ENCODE results near the gene MPC1.

Gene MPC1

DNA sequence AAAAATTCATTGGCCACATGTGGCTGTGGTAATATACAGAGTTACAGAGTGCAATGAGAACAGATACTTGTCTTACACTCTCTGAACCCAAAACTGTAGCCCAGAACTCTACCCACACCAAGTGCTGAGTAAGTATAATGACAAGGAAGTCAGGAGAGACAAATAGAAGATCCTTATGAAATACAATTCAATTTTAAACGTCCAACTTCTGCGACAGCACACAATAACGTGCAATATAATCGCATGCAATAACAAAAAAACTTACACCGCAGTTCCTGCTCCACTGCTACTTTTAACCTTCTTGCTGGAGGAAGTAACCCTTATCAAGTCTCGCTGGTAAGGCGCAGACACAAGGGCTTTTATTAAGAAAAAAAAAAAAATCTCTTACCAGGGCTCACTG lies 41.3 kb downstream of the MPC1 start:
- Histone ChIP-seq H3K4me3 (ENCODE audit: low read depth, low read length, poor library complexity, severe bottlenecking) (peak overlapping the region; percentile 95), H2AFZ (ENCODE audit: low read length) (no peak overlapping the region), H3K9ac (ENCODE audit: low read length) (peak overlapping the region; percentile 92), H3K4me2 (ENCODE audit: low read length) (peak overlapping the region; percentile 89), H3K9me3 (ENCODE audit: low read length) (no peaks in the 10 kb centered on the region), H3K79me2 (ENCODE audit: insufficient read depth, low read length) (peaks cover 25% of the 10 kb centered on the region), H3F3A (ENCODE audit: insufficient read depth, low read length) (no peaks in the 10 kb centered on the region), H3K9me2 (ENCODE audit: low read depth, low read length) (no peaks in the 10 kb centered on the region), H3K27ac (ENCODE audit: low read depth, low read length, poor library complexity, severe bottlenecking) (no peak overlapping the region), H3K4me1 (ENCODE audit: insufficient read depth, low read length, severe bottlenecking) (peaks cover 36% of the 10 kb centered on the region), H3K27me3 (ENCODE audit: insufficient read depth, low read length) (no peaks in the 10 kb centered on the region), H3K36me3 (ENCODE audit: insufficient read depth, low read length) (peaks cover 22% of the 10 kb centered on the region; the same call in 1 of the 2 replicates), H4K20me1 (ENCODE audit: insufficient read depth, low read length) (no peaks in the 10 kb centered on the region)
- TF ChIP-seq, protein P1, sequence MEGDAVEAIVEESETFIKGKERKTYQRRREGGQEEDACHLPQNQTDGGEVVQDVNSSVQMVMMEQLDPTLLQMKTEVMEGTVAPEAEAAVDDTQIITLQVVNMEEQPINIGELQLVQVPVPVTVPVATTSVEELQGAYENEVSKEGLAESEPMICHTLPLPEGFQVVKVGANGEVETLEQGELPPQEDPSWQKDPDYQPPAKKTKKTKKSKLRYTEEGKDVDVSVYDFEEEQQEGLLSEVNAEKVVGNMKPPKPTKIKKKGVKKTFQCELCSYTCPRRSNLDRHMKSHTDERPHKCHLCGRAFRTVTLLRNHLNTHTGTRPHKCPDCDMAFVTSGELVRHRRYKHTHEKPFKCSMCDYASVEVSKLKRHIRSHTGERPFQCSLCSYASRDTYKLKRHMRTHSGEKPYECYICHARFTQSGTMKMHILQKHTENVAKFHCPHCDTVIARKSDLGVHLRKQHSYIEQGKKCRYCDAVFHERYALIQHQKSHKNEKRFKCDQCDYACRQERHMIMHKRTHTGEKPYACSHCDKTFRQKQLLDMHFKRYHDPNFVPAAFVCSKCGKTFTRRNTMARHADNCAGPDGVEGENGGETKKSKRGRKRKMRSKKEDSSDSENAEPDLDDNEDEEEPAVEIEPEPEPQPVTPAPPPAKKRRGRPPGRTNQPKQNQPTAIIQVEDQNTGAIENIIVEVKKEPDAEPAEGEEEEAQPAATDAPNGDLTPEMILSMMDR (IDR thresholded peaks at IDR 0.05; ENCODE audit: low read length), result no peak
- no peak for TF ChIP-seq EZH2 (IDR thresholded peaks at IDR 0.05; ENCODE audit: borderline replicate concordance, low read length)

DNA sequence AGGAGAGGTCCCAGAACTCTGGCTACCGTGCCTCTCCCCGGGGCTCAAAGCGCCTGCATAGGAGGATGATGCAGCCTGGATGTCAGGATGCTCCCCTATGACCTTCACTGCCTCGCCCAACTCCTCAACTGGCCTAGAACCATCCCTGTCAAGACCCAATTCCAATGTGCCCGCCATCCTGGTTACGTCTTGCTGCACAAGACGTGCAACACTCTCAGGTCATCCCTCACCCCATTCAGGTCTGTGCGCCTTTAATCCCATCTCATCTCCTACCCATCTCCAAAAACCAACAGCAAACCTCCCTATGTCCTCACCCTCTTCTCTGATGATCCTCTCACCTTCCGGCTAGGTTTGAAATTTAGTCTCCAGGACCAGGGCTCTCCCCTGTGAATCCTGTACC lies 43.9 kb downstream of the MPC1 start:
- H3K79me2 ChIP-seq (ENCODE audit: insufficient read depth, low read length), result peaks cover 25% of the 10 kb centered on the region
- H3K9me3 ChIP-seq (ENCODE audit: low read length), result no peaks in the 10 kb centered on the region
- no peak overlapping the region for H3K27ac ChIP-seq (ENCODE audit: low read depth, low read length, poor library complexity, severe bottlenecking)
- peaks cover 48% of the 10 kb centered on the region for H3K4me1 ChIP-seq (ENCODE audit: insufficient read depth, low read length, severe bottlenecking)
- peaks cover 42% of the 10 kb centered on the region; the same call in 1 of the 2 replicates for H3K36me3 ChIP-seq (ENCODE audit: insufficient read depth, low read length)
- no peaks in the 10 kb centered on the region for H3K9me2 ChIP-seq (ENCODE audit: low read depth, low read length)
- H3K27me3 ChIP-seq (ENCODE audit: insufficient read depth, low read length), result no peaks in the 10 kb centered on the region
- H3K4me3 ChIP-seq (ENCODE audit: low read depth, low read length, poor library complexity, severe bottlenecking), result no peak overlapping the region
- H3K4me2 ChIP-seq (ENCODE audit: low read length), result no peak overlapping the region
- H2AFZ ChIP-seq (ENCODE audit: low read length), result no peak overlapping the region
- H3F3A ChIP-seq (ENCODE audit: insufficient read depth, low read length), result no peaks in the 10 kb centered on the region
- no peaks in the 10 kb centered on the region for H4K20me1 ChIP-seq (ENCODE audit: insufficient read depth, low read length)
- TF ChIP-seq, protein P1 (IDR thresholded peaks at IDR 0.05; ENCODE audit: low read length), result no peak
- no peak for TF ChIP-seq EZH2 (IDR thresholded peaks at IDR 0.05; ENCODE audit: borderline replicate concordance, low read length)
- H3K9ac ChIP-seq (ENCODE audit: low read length), result no peak overlapping the region

DNA sequence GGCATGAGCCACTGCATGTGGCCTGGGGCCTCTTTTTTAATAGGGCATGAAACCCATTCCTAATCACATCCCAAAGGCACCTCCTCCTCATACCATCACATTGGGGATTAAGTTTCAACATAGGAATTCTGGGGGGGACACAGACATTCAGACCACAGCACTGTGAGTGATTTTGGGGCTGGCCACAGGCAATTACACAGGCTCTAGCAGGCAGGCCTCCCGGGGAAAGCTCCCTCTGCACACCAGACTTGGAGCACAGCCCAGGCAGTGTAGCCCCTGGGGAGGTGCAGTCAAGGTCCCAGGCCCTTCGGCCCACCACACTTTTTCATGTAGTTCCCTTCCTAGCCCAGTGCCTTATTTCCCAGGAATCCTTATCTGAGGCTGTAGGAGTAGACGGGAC lies 45.9 kb downstream of the MPC1 start:
- H3K4me1 ChIP-seq (ENCODE audit: insufficient read depth, low read length, severe bottlenecking), result peaks cover 46% of the 10 kb centered on the region
- H3K27ac ChIP-seq (ENCODE audit: low read depth, low read length, poor library complexity, severe bottlenecking), result no peak overlapping the region
- no peaks in the 10 kb centered on the region for H3K9me2 ChIP-seq (ENCODE audit: low read depth, low read length)
- H3K4me2 ChIP-seq (ENCODE audit: low read length), result no peak overlapping the region
- no peak overlapping the region for H2AFZ ChIP-seq (ENCODE audit: low read length)
- no peaks in the 10 kb centered on the region for H3K27me3 ChIP-seq (ENCODE audit: insufficient read depth, low read length)
- H3K36me3 ChIP-seq (ENCODE audit: insufficient read depth, low read length), result peaks cover 42% of the 10 kb centered on the region; the same call in 1 of the 2 replicates
- H4K20me1 ChIP-seq (ENCODE audit: insufficient read depth, low read length), result no peaks in the 10 kb centered on the region
- H3K4me3 ChIP-seq (ENCODE audit: low read depth, low read length, poor library complexity, severe bottlenecking), result no peak overlapping the region
- H3F3A ChIP-seq (ENCODE audit: insufficient read depth, low read length), result no peaks in the 10 kb centered on the region
- TF ChIP-seq, protein P1 (IDR thresholded peaks at IDR 0.05; ENCODE audit: low read length), result no peak
- TF ChIP-seq EZH2 (IDR thresholded peaks at IDR 0.05; ENCODE audit: borderline replicate concordance, low read length), result no peak
- H3K9ac ChIP-seq (ENCODE audit: low read length), result no peak overlapping the region
- H3K9me3 ChIP-seq (ENCODE audit: low read length), result no peaks in the 10 kb centered on the region
- H3K79me2 ChIP-seq (ENCODE audit: insufficient read depth, low read length), result peaks cover 31% of the 10 kb centered on the region

Measured in OCI-LY1 (cell line).